Measurements from ENCODE around the gene TC2N. TPM values are rescaled to one million over a fixed set of nuclear protein-coding genes. Genes with fewer than 3 reads are reported as not detected.

Gene TC2N
- total and polyA plus RNA-seq, 2 experiments from 2014 or later, result 10.0 to 35.0 TPM

DNA sequence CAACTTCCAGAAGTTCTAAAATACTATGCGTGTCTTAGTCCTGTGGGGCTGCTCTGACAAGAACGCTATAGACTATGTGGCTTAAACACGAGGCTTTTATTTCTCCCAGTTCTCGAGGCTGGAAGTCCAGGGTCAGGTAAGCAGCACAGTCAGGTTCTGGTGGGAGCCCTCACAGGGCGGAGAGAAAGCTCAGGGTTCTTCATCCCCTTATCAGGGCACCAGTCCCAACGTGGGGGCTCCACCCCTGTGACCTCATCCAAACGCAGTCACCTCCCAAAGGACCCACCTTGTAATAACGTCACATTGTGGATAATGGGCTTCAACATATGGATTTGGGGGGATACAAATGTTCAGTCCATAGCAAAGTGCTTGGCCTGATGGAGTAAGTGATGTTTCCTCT, 37.1 kb upstream of the TC2N start:
- Histone ChIP-seq H3K9me2 (ENCODE audit: insufficient read depth) (peaks cover 9% of the 10 kb centered on the region; the same call in 1 of the 2 replicates), H3K4me1 (ENCODE audit: insufficient read depth) (no peaks in the 10 kb centered on the region), H3K27me3 (ENCODE audit: insufficient read depth) (no peaks in the 10 kb centered on the region), H3F3A (replicated peaks; ENCODE audit: low read depth) (no peaks in the 10 kb centered on the region), H4K20me1 (replicated peaks; ENCODE audit: insufficient read depth) (no peaks in the 10 kb centered on the region), H3K4me3 (no peak overlapping the region), H3K4me2 (no peak overlapping the region), H3K27ac (ENCODE audit: low read depth) (no peak overlapping the region), H3K36me3 (ENCODE audit: insufficient read depth) (no peaks in the 10 kb centered on the region), H3K79me2 (replicated peaks; ENCODE audit: insufficient read depth) (no peaks in the 10 kb centered on the region), H2AFZ (no peak overlapping the region)
- H3K36me3 Mint-ChIP-seq (ENCODE audit: low read depth), result no peaks in the 10 kb centered on the region
- ATAC-seq (no peak), DNase-seq (ENCODE audit: low spot score) (no peak)
- H3K9me3 Mint-ChIP-seq, result no peaks in the 10 kb centered on the region
- H3K27me3 Mint-ChIP-seq (ENCODE audit: insufficient read depth, low read depth, poor library complexity), result no peaks in the 10 kb centered on the region
- TF ChIP-seq CREB1 (CRISPR knock-in tag; IDR thresholded peaks at IDR 0.05; ENCODE audit: low read depth) (no peak), ZNF462 (CRISPR knock-in tag; IDR thresholded peaks at IDR 0.05) (no peak), ZNF331 (CRISPR knock-in tag; IDR thresholded peaks at IDR 0.05; ENCODE audit: low read depth) (no peak), CTCF (conservative IDR thresholded peaks at IDR 0.05; ENCODE audit: low read depth in 2 of 2) (no peak), EZH2 (IDR thresholded peaks at IDR 0.05; ENCODE audit: low read depth, unreplicated experiment) (no peak), STAT1 (IDR thresholded peaks at IDR 0.05; ENCODE audit: unreplicated experiment) (no peak), ZNF114 (CRISPR knock-in tag; IDR thresholded peaks at IDR 0.05) (no peak), POLR2AphosphoS5 (IDR thresholded peaks at IDR 0.05; ENCODE audit: low read depth) (no peak), EZH2phosphoT487 (IDR thresholded peaks at IDR 0.05; ENCODE audit: unreplicated experiment) (no peak), ETS1 (IDR thresholded peaks at IDR 0.05) (no peak), NANOG (IDR thresholded peaks at IDR 0.05; ENCODE audit: borderline replicate concordance) (no peak), JUNB (IDR thresholded peaks at IDR 0.05; ENCODE audit: unreplicated experiment) (no peak)
- TF ChIP-seq, protein P1, sequence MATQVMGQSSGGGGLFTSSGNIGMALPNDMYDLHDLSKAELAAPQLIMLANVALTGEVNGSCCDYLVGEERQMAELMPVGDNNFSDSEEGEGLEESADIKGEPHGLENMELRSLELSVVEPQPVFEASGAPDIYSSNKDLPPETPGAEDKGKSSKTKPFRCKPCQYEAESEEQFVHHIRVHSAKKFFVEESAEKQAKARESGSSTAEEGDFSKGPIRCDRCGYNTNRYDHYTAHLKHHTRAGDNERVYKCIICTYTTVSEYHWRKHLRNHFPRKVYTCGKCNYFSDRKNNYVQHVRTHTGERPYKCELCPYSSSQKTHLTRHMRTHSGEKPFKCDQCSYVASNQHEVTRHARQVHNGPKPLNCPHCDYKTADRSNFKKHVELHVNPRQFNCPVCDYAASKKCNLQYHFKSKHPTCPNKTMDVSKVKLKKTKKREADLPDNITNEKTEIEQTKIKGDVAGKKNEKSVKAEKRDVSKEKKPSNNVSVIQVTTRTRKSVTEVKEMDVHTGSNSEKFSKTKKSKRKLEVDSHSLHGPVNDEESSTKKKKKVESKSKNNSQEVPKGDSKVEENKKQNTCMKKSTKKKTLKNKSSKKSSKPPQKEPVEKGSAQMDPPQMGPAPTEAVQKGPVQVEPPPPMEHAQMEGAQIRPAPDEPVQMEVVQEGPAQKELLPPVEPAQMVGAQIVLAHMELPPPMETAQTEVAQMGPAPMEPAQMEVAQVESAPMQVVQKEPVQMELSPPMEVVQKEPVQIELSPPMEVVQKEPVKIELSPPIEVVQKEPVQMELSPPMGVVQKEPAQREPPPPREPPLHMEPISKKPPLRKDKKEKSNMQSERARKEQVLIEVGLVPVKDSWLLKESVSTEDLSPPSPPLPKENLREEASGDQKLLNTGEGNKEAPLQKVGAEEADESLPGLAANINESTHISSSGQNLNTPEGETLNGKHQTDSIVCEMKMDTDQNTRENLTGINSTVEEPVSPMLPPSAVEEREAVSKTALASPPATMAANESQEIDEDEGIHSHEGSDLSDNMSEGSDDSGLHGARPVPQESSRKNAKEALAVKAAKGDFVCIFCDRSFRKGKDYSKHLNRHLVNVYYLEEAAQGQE (IDR thresholded peaks at IDR 0.05; ENCODE audit: unreplicated experiment), result no peak
- no peak overlapping the region for H3K27ac Mint-ChIP-seq
- no peak overlapping the region for H3K4me3 Mint-ChIP-seq
- H3K4me1 Mint-ChIP-seq, result no peaks in the 10 kb centered on the region

All from GM23338 (cell line).